CD4-positive, alpha-beta T cell treated with Interferon gamma for 1 hour (primary cell): Measurements from ENCODE around the gene BLOC1S4.
"Not testable (repeated sequence)": the region's sequence is repeated elsewhere in the genome, so short reads cannot be mapped to it uniquely, and the experiment has no call there.

Experiments
- DNase-seq: peaks from one replicate; pipeline ENCODE4 v3.0.0-alpha.2; 2020

The BLOC1S4 gene

DNA sequence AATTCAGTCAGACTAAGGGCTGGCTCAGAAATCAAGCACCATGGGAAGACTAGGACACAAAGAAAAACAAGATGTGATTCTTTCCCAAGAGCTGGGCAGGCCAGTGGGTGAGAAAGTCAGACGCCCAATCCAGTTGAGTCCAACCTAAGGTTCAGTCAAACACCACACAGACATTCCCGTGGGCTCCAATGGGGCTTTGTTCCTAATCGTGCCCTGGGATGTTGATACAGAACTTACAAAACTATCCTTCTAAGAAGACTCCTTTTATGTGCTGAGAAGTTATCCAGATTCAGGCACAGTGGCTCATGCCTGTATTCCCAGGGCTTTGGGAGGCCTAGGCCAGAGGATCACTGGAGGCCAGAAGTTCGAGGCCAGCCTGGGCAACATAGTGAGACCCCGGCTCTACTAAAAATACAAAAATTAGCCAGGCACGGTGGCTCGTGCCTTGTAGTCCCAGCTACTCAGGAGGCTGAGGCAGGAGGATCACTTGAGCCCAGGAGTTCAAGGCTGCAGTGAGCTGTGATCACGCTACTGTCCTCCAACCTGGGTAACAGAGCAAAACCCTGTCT, 3.7 kb downstream of the BLOC1S4 start:
- DNase-seq, result no peak

DNA sequence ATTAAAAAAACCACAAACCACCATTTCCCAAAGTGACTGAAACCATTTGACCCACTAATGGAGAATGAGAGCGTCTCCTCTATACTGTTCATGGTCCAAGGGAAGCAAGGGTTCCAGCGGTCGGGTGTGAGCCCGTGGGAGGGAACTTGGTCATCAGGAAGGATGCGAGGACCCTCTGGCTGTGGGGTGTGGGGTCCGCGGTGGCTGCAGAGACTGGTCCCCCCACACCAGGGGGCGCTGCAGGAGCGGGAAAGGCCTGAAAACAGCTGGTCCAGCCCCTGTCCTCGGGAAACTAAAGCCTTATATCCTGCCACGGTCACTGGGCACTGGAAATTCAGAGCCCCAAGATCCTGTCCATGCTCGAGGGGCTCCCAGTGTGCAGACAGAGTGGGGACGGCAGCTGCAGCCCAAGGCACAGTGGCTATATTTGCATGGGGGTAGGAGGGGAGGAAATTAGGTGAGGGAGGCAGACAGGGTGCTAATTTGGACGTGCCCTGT, 4.3 kb downstream of the BLOC1S4 start:
- peak; percentile 72 for DNase-seq

DNA sequence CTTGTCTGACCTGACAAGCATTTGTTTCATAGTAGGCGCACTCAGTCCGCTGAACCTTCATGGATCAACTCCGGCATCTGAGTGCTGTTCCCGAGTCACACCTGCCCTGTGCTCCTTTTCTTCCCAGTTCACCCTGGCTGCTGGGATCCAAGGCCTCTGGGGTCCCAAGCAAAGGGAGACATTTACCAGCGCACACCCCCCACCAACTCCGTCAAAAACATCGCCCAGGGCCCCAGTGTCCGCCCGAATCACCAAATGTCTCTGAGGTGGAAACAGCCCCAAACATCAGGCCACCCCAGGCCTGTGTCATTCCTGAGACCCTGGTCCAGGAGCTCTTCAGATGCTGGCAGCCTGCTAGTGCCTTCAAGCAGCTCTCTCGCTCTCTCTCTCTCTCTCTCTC, 5.1 kb downstream of the BLOC1S4 start:
- DNase-seq, result no peak

DNA sequence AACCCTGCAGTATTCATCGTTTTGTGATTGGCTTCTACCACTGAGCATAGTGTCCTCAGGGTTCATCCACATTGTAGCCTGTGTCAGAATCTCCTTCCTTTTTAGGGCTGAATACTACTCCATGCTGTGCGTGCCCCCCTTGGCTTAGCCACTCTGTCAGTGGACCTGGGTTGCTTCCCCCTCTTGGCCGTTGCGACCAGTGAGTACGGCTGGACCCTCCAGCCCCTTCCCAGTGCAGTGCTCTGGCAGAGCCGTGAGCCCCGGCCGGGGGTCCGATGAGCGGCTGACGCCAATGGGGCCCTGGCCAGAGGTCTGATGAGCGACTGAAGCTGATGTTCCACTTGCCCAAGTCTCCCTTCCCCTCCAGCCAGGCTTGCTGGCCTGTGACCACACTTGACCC, 6.9 kb downstream of the BLOC1S4 start:
- no peak for DNase-seq

DNA sequence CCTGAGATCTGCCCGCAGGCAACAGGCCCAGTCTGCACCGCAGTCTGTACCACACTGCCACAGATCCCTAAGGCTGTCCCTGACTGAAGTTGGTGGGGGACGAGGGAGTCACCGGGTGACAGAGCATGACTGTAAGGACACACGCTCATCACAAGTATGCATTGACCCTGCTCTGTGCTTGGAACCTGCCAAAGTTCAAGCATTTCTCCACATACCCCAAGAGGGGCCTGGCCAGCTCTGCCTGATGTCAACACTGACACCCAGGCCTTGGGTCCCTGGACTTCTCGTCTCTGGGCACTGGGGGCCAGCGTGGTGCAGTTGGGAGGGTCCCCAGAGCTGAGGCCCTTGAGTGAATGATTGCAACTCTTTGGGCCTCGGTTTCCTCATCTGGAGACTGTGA, 7.9 kb downstream of the BLOC1S4 start:
- no peak for DNase-seq

DNA sequence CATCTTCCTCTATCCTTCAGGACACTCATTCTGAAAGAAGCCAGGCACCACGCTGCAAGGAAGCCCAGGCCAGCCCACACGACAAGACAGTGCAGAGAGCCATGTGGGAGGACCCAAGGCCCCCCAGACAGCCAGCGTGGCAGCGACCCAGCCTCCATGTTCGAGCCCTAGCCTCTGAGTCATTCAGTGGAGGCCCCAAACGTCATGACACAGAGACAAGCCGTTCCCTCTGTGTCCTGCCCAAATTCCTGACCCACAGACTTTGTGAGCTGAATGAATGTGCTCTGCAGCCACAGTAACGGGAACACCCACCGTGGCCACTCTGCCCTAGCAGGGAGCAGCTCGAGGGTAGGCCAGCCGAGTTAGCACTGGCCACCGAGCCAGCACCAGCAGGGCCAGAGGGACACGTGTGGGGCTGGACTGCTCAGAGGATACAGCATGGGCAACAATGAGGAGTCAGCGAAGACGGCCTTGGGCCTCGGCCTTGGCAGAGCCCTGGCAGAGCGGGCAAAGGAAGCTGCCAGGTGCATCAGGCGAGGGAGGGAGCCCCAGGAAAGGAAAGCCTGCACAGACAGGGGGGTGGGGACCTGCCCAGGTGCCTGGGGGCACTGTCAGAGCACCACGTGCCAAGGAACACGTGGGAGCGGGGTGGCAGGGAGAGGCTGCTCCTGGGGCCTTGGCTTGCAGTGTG, 8.6 kb downstream of the BLOC1S4 start:
- no peak for DNase-seq

DNA sequence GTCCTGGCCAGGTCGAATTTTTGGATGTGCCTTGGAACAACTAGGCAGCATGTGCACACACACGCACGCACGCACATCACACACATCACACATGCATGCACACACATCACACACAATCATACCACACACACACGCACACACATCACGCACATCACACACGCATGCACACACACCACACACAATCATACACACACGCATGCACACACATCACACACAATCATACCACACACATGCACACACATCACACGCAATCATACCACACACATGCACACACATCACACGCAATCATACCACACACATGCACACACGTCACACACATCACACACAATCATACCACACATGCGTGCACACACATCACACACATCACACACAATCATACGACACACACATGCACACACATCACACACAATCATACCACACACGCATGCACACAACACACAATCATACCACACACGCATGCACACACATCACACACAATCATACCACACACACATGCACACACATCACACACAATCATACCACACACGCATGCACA, 9.5 kb downstream of the BLOC1S4 start:
- not testable (repeated sequence) for DNase-seq

DNA sequence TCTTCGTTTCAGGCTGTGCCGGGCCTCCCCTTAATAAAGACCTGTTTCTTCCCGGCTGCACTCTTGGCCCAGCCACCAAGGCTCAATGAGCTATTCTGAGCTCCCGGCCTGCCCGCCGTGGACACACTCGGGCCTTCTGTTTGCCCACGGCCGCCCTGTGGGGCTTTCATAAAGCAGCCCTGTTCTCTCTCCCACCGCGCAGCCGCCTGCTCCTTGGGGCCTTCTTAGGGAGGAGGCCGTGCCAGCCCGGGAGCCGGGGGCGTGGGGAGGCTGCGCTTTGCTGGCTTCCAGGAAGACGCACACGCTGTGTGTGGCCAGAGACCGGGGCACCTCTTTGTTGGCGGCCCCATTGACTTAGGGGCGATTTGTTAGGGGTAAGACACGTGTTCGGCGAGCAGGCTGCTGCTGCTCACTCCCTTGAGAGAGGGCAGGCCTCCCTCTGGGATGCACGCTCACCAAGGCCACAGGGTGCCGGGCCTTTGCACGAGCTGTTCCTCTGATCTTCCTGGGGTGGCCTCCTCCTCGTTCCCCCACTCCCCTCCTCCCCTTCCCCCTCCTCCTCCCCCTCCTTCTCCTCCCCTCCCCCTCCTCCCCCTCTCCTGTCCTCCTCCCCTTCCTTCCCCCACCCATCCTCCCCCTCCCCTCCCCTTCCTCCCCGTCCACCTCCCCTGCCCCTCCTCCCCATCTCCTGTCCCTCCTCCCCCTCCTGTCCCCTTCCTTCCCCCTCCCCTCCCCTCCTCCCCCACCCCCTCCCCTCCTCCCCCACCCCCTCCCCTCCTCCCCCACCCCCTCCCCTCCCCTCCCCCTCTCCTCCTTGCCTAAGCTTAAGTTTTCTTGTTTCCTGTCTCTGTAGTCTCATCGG, 11.3 kb downstream of the BLOC1S4 start:
- DNase-seq, result no peak

DNA sequence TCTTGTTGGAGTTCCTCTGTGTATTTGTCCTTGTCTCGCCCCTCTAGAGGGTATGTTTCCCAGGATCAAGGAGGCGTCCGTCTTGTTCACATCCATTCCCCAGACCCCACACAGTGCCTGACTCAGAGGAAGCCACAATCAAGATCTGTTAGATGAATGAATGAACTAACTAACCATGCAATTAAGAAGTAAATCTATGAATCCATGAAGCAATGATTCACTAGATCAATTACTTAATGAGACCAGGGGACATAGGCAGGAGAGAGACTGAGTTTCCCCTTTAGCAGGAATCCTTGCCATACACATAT, 11.9 kb downstream of the BLOC1S4 start:
- no peak for DNase-seq

DNA sequence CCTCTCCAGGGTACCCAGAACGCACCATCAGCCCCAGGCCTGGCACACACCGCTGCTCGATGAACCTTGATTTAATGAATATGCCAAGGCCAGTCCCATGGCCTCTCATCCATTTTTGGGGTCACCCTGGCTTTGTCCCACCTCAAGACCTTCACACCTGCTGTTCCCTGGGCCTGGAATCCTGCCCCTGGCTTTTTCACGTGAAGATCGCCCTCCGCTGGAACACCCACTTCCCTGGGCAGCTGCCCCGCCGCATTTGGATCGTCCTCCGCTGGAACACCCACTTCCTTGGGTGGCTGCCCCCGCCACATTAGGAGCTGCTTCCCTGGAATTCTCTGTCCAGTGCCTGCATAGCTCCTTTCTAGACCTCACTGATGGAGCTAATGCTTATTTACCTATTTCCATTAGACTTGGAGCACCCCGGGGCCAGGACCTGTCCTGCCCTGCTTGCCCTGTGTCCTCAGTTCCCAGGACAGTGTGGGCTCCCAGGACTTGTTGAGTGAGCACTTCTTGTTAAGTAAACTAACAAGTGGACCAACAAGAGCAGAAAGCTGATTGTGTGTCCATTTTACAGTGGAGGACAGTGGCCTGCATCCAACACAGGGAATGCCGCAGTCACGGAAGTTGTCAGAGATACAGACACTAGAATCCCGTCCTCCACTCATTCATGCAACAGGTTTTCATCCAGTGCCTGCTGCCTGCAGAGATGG, 12.5 kb downstream of the BLOC1S4 start:
- DNase-seq, result no peak

DNA sequence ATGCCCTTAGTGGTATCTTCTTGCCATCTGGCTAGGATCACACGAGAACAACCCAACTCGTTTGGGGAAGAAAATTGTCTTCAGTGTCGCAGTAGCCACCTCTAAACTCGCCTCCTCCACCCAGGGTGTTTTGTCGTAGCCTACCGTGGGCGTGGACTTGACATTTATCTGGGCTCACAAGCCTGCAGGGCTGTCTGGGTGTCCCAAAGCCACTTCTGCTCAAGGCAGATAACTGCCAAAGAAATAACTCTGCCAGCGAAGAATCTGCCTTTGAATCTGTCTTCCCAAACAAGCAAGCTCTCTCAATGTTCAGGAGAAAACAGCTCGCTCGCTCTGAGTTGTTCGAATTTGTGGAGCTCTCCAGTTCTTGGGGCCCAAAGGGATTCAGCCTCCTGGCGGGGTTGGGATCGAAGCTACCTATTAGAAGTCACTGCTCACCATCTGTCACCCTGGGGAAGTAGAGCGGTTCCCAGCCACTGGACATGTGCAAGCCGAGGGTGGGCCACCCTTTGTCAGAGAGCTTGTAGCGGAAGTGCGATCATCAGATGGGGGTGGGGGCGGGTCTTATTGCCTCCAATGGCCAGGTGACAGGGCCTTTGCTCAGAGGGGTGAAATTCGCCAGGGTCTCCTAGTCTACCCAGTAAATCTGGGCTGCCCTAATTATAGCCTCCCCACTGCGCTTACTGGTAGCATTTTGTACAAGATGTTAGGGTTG, 14.8 kb downstream of the BLOC1S4 start:
- no peak for DNase-seq

DNA sequence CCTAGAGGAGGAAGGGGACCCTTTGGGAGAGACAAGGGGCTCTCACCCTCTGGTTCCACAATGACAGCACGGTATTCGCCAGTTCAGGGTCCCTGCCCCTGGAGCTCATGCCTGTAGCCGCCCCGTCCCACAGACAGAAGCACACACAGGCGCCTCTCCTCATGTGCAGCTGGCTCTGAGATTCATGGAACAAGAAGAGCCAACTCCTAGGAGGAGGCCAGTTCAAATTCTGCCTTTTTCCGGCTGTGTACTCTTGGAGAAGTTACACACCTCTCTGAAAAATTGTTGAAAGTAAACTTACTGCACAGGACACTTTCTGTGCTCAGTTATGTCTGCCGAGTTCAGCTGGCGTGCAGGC, 15.3 kb downstream of the BLOC1S4 start:
- DNase-seq, result no peak

DNA sequence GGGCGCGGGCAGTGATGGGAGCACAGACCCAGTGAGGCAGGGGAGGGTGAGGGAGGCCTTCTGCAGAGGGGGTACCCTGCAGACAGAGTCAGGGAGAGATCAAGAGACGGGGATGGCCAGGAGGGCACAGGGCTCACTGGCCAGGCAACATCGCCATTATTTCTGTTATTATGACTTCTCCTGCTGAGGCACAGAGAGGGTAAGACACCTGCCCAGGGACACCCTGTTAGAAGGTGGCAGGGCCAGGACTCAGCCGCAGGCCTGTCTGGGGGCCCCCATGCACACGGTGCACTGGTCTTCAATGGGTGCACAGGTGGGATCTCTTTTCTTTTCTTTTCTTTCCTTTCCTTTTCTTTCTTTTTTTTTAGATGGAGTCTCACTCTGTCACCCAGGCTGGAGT, 15.8 kb downstream of the BLOC1S4 start:
- DNase-seq, result no peak

DNA sequence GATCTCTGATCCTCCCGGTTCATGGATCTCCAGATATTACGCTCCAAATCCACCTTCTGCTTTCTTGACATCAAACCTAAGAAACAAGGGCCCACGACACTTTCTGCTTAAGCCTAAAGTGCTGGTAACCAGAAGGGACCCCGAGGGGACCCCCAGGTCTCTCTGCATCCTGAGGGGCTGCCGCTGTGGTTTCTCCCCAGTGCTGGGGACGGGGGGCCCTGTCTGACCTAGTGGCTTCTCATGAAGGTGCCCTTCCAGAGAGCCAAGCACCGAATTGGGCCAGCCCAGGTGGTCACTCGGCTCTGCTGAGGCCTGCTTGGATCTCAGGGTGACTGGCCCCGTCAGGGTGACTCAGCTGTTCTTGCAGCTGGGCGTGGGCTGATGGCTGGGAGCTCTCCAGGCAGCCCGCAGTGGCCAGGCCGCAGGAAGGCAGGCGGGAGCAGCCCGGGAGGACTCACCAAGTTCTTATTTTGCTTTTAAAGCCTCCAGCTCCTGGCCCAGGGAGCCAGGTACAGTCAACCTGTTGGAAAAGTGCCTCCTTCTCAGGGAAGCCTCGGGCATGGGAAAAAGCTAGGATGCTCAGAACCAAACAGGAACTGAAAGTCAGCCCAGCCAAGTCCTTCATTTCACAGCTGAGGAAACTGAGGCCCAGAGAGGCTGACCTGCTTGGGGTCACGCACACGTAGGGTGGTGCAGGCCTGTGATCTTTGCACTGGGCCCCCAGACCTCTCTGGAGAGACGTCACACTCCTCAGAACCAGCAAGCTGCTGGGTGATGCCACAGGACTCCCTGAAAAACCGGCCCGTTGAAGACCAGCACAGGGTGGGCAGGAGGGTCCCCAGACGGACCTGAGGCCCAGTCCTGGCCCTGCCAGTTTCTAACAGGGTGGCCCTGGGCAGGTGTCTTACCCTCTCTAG, 16.7 kb downstream of the BLOC1S4 start:
- peak; percentile 9 for DNase-seq

DNA sequence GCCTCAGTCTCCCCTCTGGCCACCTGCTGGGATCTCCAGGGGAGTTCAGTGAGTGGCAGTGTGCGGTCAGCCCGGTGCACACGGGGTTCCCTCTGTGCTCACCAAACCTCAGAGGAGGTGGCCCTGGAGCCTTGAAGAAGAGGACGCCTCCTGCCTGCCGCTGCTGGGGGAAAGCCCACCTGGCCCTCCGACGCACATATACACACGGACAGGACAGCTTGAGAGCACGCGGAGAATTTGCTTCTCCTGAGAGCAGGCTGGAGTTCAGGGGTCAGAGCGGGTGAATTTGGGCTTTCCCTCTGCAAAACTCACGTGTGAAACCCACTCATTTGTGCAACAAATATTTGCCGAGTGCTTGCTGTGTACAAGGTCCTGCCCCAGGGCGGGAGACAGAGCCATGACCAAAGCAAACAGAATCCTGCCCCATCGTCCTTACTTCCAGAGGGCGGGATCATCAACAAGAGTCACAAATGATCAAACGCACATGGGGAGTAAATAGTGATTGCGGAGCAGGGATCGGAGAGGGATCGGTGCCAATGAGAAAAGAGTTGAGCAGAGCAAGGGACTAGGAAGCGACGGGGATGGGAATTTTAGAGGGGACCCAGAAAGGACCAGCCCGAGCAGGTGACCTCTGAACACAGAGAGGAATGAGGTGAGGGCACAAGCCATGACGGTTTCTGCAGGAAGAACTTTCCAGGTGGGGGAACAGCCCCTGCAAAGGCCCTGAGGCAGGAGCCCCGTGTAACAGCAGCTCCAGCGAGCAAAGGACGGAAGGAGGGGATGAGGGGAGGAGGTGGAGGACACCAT, 17.6 kb downstream of the BLOC1S4 start:
- DNase-seq, result no peak

DNA sequence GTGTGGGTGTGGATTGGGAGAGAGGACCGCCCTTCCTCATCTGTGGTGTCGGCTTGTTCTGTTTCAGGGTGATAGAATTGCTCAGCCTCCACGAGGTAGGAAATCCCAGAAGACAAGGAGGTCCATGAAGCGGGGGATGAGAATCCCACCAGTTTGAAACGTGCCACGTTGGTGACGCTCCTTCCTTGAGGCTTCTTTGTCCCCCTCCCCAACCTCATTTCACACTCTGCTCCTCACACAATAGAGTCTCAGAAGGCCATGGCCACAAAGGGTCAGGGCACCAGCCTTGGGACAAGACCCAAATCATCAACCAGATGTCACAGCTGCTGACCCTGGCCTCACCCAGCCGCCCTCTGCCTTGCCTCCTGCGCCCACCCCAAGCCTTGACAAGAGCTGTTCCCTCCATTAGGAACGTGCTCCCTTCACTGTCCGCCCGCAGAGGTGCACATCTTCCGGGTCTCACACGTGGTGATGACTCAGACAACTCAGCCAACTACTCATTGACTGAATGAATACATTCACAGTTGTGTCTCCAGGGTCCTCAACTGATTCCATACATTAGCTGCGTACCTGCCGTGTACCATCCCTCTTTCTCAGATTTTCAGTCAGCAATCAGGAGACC, 18.3 kb downstream of the BLOC1S4 start:
- DNase-seq, result no peak

DNA sequence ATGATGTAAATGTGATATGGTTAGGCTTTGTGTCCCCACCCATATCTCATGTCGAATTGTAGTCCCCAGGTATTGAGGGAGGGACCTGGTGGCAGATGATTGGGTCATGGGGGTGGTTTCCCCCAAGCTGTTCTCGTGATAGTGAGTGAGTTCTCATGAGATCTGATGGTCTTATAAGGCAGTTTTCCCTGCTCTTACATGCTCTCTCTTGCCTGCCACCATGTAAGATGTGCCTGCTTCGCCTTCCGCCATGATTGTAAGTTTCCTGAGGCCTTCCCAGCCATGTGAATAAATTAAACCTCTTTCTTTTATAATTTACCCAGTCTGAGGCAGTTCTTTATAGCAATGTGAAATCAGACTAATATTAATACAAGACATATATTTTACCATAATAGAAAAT, 23.9 kb downstream of the BLOC1S4 start:
- no peak for DNase-seq

DNA sequence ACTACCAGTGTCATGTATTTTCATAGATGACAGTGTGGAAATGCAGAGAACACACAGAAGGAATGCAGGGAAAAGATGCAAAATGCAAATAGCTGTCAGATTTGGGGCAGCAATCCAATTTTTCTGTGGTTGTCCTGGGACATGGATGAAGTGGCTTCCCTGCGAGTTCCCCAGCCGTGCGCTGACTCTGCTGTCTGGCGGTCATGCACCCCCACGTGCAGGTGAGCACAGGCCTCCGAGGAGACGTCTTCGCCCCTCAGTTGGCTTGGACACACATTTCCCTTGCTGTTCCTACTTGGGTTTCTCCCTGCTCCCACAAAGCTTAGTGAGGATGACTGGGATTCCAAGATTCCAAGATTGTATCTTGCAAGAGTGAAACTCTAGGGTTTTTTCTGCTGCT, 24.4 kb downstream of the BLOC1S4 start:
- DNase-seq, result no peak

DNA sequence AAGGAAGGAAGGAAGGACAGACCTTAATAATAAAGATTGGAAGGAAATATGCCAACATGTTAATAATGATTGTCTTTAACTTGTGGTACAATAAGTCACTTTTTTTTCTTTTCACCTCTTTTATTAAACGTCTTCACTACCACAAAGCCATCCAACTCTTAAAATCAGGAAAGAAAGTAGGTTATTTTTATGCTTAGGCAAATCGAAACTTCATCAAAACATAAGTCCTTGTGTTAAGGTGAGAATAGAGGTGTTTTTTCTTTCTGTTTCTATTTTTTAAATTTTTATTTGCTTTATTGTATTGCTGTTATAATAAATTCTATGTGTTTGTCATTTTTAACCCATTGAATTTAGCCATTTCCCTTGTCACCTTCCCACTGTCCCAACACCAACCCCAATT, 26.5 kb downstream of the BLOC1S4 start:
- no peak for DNase-seq

DNA sequence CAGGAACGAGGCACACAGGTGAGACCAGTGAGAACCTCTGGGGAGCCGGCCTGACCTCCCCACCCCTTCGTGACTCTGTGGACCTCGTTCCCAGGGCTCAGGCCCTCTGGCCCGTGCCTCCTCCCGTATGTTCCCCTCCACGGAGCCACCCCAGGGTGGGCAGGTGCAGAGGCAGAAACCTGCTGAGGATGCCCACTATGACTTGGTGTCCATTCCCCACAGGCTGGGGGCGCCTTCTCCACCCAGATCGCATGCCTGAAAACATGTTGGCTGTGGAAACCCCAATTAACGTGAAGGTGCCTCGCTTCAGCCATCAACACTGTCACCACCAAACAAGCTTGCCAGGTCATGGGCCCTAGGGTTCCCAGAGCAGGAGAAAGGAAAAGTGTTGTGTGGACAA, 27.0 kb downstream of the BLOC1S4 start:
- no peak for DNase-seq
